Small intestine (tissue), 7 donors: ENCODE results near the gene S1PR1. TPM values are rescaled to one million over a fixed set of nuclear protein-coding genes. Genes with fewer than 3 reads are reported as not detected.

Source experiments
- DNase-seq, 2 donors: peaks; one replicate each; pipeline versions ENCODE4 v3.0.0 to v3.0.0-alpha.2; 2013
- FAIRE-seq: peaks from 2 replicates; lab custom pipeline; 2012; peaks lifted over from hg19 to GRCh38; lab: Jason Lieb, UNC
- H3K27ac ChIP-seq, 3 donors: one replicate each; pipeline ENCODE4 v1.5.1; 2013; ENCODE audit warnings: low read length in 2 of 3, mild to moderate bottlenecking in 2 of 3, control low read depth in 1 of 3, inconsistent platforms in 1 of 3, low read depth in 1 of 3, moderate library complexity in 1 of 3
- H3K27me3 ChIP-seq, 3 donors: one replicate each; pipeline ENCODE4 v1.6.1; 2013; ENCODE audit warnings: low read length in 3 of 3, inconsistent platforms in 1 of 3; ENCODE audit not compliant: control insufficient read depth in 3 of 3, insufficient read depth in 3 of 3
- H3K36me3 ChIP-seq, 3 donors: one replicate each; pipeline ENCODE4 v1.6.1; 2013; ENCODE audit warnings: low read length in 3 of 3, inconsistent platforms in 1 of 3, low read depth in 1 of 3, mild to moderate bottlenecking in 1 of 3, moderate library complexity in 1 of 3; ENCODE audit not compliant: control insufficient read depth in 3 of 3, insufficient read depth in 2 of 3
- H3K4me1 ChIP-seq, 3 donors: one replicate each; pipeline ENCODE4 v1.6.1; 2013; ENCODE audit warnings: low read length in 2 of 3, inconsistent platforms in 1 of 3, low read depth in 1 of 3, mild to moderate bottlenecking in 1 of 3, moderate library complexity in 1 of 3; ENCODE audit not compliant: control insufficient read depth in 3 of 3, insufficient read depth in 2 of 3
- H3K4me3 ChIP-seq, 3 donors: one replicate each; pipeline ENCODE4 v1.5.1; 2013; ENCODE audit warnings: low read length in 3 of 3, control low read depth in 1 of 3, inconsistent platforms in 1 of 3, low read depth in 1 of 3, mild to moderate bottlenecking in 1 of 3, moderate library complexity in 1 of 3
- H3K9me3 ChIP-seq, 2 donors: one replicate each; pipeline ENCODE4 v1.6.1; 2013; ENCODE audit warnings: low read depth in 1 of 2, low read length in 1 of 2; ENCODE audit not compliant: control insufficient read depth in 2 of 2, insufficient read depth in 1 of 2
- WGBS, 3 donors: extraction: QIAGEN DNeasy Blood & Tissue Kit; methylation state at CpG; one replicate each; pipeline ENCODE4 v1.1.7; 2013; 5-methylcytosine and 5-hydroxymethylcytosine counted together
- polyA plus RNA-seq, 4 donors: library from polyadenylated mRNA; stranded (reverse) in 3 of 4; unstranded in 1 of 4; fragments of 200-250 nt in 3 of 4; fragments of 120-200 nt in 1 of 4; gene quantifications; one replicate each; pipeline versions ENCODE4 v1.2.1 to v1.2.3, GENCODE V29; 2013
- donor health status: healthy with polysubstance abuse.
- donor health status: control.
- donor health status: control.
- donor health status: Bipolar disorder and iron deficiency.
- donor health status: healthy.

Gene S1PR1
- polyA plus RNA-seq, 4 donors = 0.45 to 42.4 (median 4.6) TPM

DNA sequence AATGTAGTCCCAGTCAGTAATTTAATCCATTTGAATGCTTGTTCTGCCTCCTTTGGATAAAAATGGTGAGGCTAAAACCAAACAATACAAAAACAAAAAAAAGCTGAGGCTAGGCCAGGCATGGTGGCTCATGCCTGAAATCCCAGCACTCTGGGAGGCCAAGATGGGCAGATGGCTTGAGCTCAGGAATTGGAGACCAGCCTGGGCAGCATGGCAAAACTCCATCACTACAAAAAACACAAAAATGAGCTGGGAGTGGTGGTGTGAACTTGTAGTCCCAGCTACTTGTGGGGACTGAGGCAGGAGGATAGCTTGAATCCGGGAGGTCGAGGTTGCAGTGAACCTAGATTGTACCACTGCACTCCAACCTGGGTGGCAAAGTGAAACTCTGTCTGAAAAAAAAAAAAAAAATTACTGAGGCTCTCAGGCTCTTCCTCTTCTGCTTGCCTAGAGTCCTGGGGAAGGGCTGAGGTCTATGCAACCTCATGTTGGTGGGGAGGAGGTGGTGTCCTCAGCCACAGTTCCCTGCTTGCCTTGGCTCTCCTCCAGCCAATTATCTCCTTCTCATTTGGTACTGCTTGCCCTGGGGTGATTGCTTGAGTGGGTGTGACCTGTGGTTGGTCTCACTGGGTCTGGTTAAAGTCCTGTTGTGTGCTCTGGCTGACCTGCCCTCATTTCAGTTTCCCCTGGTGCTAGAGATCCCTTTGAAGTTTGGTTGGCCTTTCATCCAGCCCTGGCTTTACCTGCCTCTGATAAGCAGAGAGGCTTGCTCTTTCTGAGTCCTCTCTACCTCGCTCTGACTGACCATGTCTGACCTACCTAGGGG is 20.9 kb downstream of the S1PR1 start:
- H3K27ac ChIP-seq = peak overlapping the region in 1 of 3 donors; percentile 63
- H3K36me3 ChIP-seq = no peaks in the 10 kb centered on the region
- 16 to 54% (median 32%) methylated on average over 3 of the region's 3 CpGs for WGBS, 3 donors
- H3K4me1 ChIP-seq = peaks cover 3 to 22% (median 5%) of the 10 kb centered on the region in 3 donors
- H3K9me3 ChIP-seq = no peaks in the 10 kb centered on the region
- peak; percentile 83 to 91 for DNase-seq
- no peaks in the 10 kb centered on the region for H3K27me3 ChIP-seq
- H3K4me3 ChIP-seq = no peak overlapping the region
- no peak for FAIRE-seq

DNA sequence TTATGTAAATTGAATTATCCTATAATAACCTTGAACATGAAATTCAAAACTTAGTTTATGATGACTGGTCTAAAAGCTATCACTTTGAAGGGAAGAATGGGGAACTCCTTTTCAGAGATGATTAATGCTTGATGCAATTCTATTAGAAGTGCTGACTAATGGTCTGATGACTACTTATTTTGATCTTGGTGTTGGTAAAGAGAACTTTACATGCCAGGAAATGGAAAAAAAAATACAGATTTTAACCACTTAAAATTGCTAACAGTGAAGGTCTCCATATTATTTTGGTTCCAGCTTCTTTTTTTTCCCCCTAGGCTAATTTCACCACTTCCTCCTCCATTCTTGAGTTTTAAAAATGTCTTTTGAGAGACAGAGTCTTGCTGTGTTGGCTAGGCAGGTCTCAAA is 22.9 kb downstream of the S1PR1 start:
- DNase-seq = no peak
- no peaks in the 10 kb centered on the region for H3K36me3 ChIP-seq
- H3K4me3 ChIP-seq = no peak overlapping the region
- no peaks in the 10 kb centered on the region for H3K9me3 ChIP-seq
- H3K4me1 ChIP-seq = peaks cover 3 to 25% (median 7%) of the 10 kb centered on the region in 3 donors
- no peaks in the 10 kb centered on the region for H3K27me3 ChIP-seq
- no peak for FAIRE-seq
- no peak overlapping the region for H3K27ac ChIP-seq

DNA sequence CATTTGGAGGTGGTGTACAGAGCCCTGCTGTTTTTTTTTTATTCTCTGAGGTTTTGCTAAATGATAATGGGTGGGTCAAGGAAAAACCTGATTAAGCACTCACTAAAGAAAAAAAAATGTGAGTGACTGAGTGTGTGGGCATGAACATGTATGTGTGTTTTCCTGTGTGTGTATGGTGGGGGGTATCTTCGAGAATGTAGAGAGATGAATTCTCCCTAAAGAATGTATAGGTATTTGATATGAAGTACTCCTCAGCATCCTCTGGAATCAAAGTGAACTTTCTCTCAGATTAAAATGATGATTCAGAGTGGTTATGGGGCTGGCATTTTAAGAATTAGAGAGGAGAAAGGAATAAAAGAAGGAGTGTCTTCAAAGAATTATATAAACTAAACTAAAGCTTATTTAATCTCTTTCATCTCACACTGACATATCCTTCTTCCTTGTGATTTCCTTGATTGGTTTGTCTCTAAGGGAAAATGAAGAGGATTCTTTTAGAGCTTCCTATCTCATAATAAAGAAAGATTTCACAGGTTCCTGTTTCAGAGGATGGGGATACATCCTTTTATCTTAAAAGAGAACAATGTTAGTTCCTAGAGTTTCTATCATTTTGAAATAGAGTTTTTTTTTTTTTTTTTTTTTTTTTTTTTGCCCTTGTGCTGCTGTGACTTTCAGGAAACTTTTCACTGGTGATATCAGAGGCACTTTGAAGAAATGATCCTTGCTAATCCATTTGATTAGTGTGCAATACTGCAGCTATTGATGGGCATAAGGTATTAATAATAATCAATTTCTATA is 23.9 kb downstream of the S1PR1 start:
- no peaks in the 10 kb centered on the region for H3K27me3 ChIP-seq
- no peak for DNase-seq
- H3K36me3 ChIP-seq = no peaks in the 10 kb centered on the region
- peaks cover 3 to 25% (median 7%) of the 10 kb centered on the region in 3 donors for H3K4me1 ChIP-seq
- H3K4me3 ChIP-seq = no peak overlapping the region
- 69 to 89% (median 79%) methylated on average over 1 of the region's 1 CpG for WGBS, 3 donors
- no peak overlapping the region for H3K27ac ChIP-seq
- FAIRE-seq = no peak
- no peaks in the 10 kb centered on the region for H3K9me3 ChIP-seq

GRCh38 chr1:101261623-101262022 is 24.8 kb downstream of the S1PR1 start:
- Histone ChIP-seq H3K36me3 (no peaks in the 10 kb centered on the region), H3K9me3 (no peaks in the 10 kb centered on the region), H3K27me3 (no peaks in the 10 kb centered on the region), H3K4me1 (peaks cover 3 to 25% (median 7%) of the 10 kb centered on the region in 3 donors), H3K27ac (no peak overlapping the region), H3K4me3 (no peak overlapping the region)
- no peak for FAIRE-seq
- WGBS, 3 donors = 77 to 91% (median 85%) methylated on average over 4 of the region's 4 CpGs
- DNase-seq = no peak

- H3K27ac ChIP-seq = peak overlapping the region in 1 of 3 donors; percentile 68
- DNase-seq (no peak), FAIRE-seq (no peak)
- H3K9me3 ChIP-seq = no peaks in the 10 kb centered on the region
- H3K4me3 ChIP-seq = no peak overlapping the region
- peaks cover 3 to 25% (median 7%) of the 10 kb centered on the region in 3 donors for H3K4me1 ChIP-seq
- no peaks in the 10 kb centered on the region for H3K36me3 ChIP-seq
- WGBS, 3 donors = 85 to 90% (median 89%) methylated on average over 4 of the region's 4 CpGs
- no peaks in the 10 kb centered on the region for H3K27me3 ChIP-seq
Observed at GRCh38 chr1:101262060-101262459, 25.2 kb downstream of the S1PR1 start.

- DNase-seq = peak; percentile 19 to 69
- H3K27me3 ChIP-seq = no peaks in the 10 kb centered on the region
- H3K27ac ChIP-seq = peak overlapping the region in 2 of 3 donors; percentile 3 to 68
- H3K4me1 ChIP-seq = peaks cover 3 to 20% (median 7%) of the 10 kb centered on the region in 3 donors
- H3K9me3 ChIP-seq = no peaks in the 10 kb centered on the region
- no peaks in the 10 kb centered on the region for H3K36me3 ChIP-seq
- no peak overlapping the region for H3K4me3 ChIP-seq
- no peak for FAIRE-seq
- WGBS, 3 donors = 5 to 12% (median 9%) methylated on average over 6 of the region's 6 CpGs
Observed at GRCh38 chr1:101262630-101263348, 26.0 kb downstream of the S1PR1 start.

DNA sequence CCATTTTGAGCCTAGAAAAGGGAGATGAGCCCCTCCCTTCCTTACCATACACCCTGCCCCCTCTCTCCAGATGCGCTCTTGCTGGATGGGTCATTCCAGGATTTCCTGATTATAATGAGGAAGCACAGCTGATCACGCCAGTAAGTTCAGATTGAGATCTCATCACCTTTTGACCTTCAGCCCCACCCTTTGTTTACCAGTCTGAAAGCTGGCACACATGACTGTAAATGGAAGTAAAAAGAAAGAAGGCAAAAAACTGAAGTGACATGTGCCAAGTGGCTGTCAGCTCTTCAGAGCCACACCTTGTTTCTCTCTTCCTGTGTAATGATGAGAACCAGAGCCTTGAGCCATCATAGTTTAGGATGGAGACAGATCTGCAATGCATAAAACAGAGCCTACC is 27.9 kb downstream of the S1PR1 start:
- peaks cover 2 to 14% (median 3%) of the 10 kb centered on the region in 3 donors for H3K4me1 ChIP-seq
- H3K4me3 ChIP-seq = no peak overlapping the region
- 2 to 30% (median 10%) methylated on average over 2 of the region's 2 CpGs for WGBS, 3 donors
- no peak overlapping the region for H3K27ac ChIP-seq
- no peaks in the 10 kb centered on the region for H3K36me3 ChIP-seq
- FAIRE-seq = no peak
- H3K9me3 ChIP-seq = no peaks in the 10 kb centered on the region
- DNase-seq = peak in 1 of 2 donors; percentile 29
- no peaks in the 10 kb centered on the region for H3K27me3 ChIP-seq

DNA sequence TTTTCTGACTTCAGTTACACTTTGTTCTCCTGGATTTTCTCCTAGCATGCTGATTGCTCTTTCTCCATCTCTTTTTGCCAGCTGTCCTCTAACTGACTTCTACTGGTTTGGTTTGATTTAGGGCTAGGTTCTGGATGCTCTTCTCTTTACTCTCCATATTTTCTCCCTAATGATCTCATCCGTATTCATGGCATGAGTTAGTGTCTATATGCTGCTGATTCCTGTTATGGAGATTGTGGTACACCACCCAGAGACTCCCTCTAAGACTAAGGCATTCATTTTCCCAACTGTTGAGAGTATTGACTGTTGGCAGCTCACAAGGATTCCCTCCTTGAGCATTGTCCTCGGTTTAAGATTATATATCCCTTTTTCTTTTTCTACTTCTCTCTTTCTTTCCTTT is 28.9 kb downstream of the S1PR1 start:
- FAIRE-seq (no peak), DNase-seq (no peak)
- 84 to 85% (median 84%) methylated on average over 2 of the region's 2 CpGs for WGBS, 3 donors
- H3K9me3 ChIP-seq = no peaks in the 10 kb centered on the region
- no peak overlapping the region for H3K27ac ChIP-seq
- H3K4me1 ChIP-seq = peaks cover 2 to 14% (median 3%) of the 10 kb centered on the region in 3 donors
- H3K27me3 ChIP-seq = no peaks in the 10 kb centered on the region
- no peak overlapping the region for H3K4me3 ChIP-seq
- H3K36me3 ChIP-seq = no peaks in the 10 kb centered on the region
